WTC11 (cell line): ENCODE measurements around the gene SLC39A13. TPM values are rescaled to one million over a fixed set of nuclear protein-coding genes. Genes with fewer than 3 reads are reported as not detected.

Experiments used
- ATAC-seq: fragments of 200-7000 bp; cut with Tn5 transposase; 2 replicates; pipeline ENCODE4 v1.10.0; 2021; ENCODE audit warnings: mild to moderate bottlenecking, moderate library complexity
- CTCF ChIA-PET: fragments of 300-600 bp; sonication (Branson Sonifier 250); formaldehyde crosslinking; loops from one replicate; lab custom pipeline; 2021; ENCODE audit warnings: antibody characterized with exemption; lab: Charles Lee
- POLR2A ChIA-PET: fragments of 350-600 bp; sonication (Branson Sonifier 250); formaldehyde crosslinking; loops from one replicate; lab custom pipeline; 2021; ENCODE audit warnings: antibody characterized with exemption; lab: Charles Lee
- DNase-seq: peaks from one replicate; pipeline ENCODE4 v3.0.0; 2021; ENCODE audit warnings: low spot score
- H3K27ac Mint-ChIP-seq: 2 replicates; pipeline ENCODE4 v1.8.0; 2021; ENCODE audit warnings: mixed read lengths
- H3K27me3 Mint-ChIP-seq: 2 replicates; pipeline ENCODE4 v1.8.0; 2021; ENCODE audit warnings: low read depth, mild to moderate bottlenecking, moderate library complexity, mixed read lengths
- H3K36me3 Mint-ChIP-seq: 2 replicates; pipeline ENCODE4 v1.8.0; 2021; ENCODE audit warnings: mixed read lengths
- H3K4me1 Mint-ChIP-seq: 2 replicates; pipeline ENCODE4 v1.8.0; 2022; ENCODE audit warnings: mixed read lengths
- H3K4me3 Mint-ChIP-seq: 2 replicates; pipeline ENCODE4 v1.8.0; 2021; ENCODE audit warnings: mild to moderate bottlenecking, moderate library complexity, mixed read lengths
- H3K9me3 Mint-ChIP-seq: 2 replicates; pipeline ENCODE4 v1.8.0; 2021; ENCODE audit warnings: mixed read lengths
- CBFB ChIP-seq: sonication (generic); formaldehyde crosslinking; IDR thresholded peaks from 2 replicates; pipeline ENCODE4 v1.8.1; 2022; ENCODE audit warnings: mild to moderate bottlenecking, low read depth, missing genetic modification reagents
- FOXK1 ChIP-seq: sonication (generic); formaldehyde crosslinking; IDR thresholded peaks from 2 replicates; pipeline ENCODE4 v1.8.0; 2022; ENCODE audit warnings: mild to moderate bottlenecking, moderate library complexity, missing genetic modification reagents
- FOXP1 ChIP-seq: sonication (generic); formaldehyde crosslinking; IDR thresholded peaks from 2 replicates; pipeline ENCODE4 v1.8.0; 2022; ENCODE audit warnings: missing genetic modification reagents, mild to moderate bottlenecking, moderate library complexity, borderline replicate concordance
- GABPB1 ChIP-seq: sonication (generic); formaldehyde crosslinking; IDR thresholded peaks from 2 replicates; pipeline ENCODE4 v1.8.1; 2023; ENCODE audit warnings: mild to moderate bottlenecking, missing genetic modification reagents
- MXD4 ChIP-seq: fragments of 250-450 bp; sonication (Bioruptor Pico); IDR thresholded peaks from 2 replicates; pipeline ENCODE4 v1.8.0; 2021; ENCODE audit warnings: mild to moderate bottlenecking, moderate library complexity, borderline replicate concordance
- ZNF317 ChIP-seq: sonication (generic); formaldehyde crosslinking; IDR thresholded peaks from 2 replicates; pipeline ENCODE4 v1.8.1; 2023; ENCODE audit warnings: low read depth, mild to moderate bottlenecking, moderate library complexity, missing genetic modification reagents, borderline replicate concordance
- ZNF396 ChIP-seq: fragments of 250-450 bp; sonication (Bioruptor Pico); IDR thresholded peaks from 2 replicates; pipeline ENCODE4 v1.8.0; 2021; ENCODE audit warnings: mild to moderate bottlenecking, moderate library complexity, borderline replicate concordance
- total RNA-seq: library from RNA; stranded (reverse); gene quantifications from 3 replicates; pipeline ENCODE4 v1.2.3, GENCODE V29; 2021
- TF ChIP-seq, protein P1 (sequence below): sonication (generic); formaldehyde crosslinking; IDR thresholded peaks from 2 replicates; pipeline ENCODE4 v1.8.0; 2022; ENCODE audit warnings: missing genetic modification reagents
- TF ChIP-seq, protein P2 (sequence below): fragments of 250-450 bp; sonication (Bioruptor Pico); IDR thresholded peaks from 2 replicates; pipeline ENCODE4 v1.9.0; 2021; ENCODE audit warnings: mild to moderate bottlenecking
- TF ChIP-seq, protein P3 (sequence below): sonication (generic); formaldehyde crosslinking; IDR thresholded peaks from 2 replicates; pipeline ENCODE4 v1.8.1; 2022; ENCODE audit warnings: missing genetic modification reagents, borderline replicate concordance
- TF ChIP-seq, protein P4 (sequence below): sonication (generic); formaldehyde crosslinking; IDR thresholded peaks from 2 replicates; pipeline ENCODE4 v1.8.1; 2023; ENCODE audit warnings: mild to moderate bottlenecking, missing genetic modification reagents
- TF ChIP-seq, protein P5 (sequence below): sonication (generic); formaldehyde crosslinking; IDR thresholded peaks from 2 replicates; pipeline ENCODE4 v1.8.0; 2023; ENCODE audit warnings: missing genetic modification reagents
- TF ChIP-seq, protein P6 (sequence below): sonication (generic); formaldehyde crosslinking; IDR thresholded peaks from 2 replicates; pipeline ENCODE4 v1.8.0; 2022; ENCODE audit warnings: mild to moderate bottlenecking, missing genetic modification reagents
- TF ChIP-seq, protein P7 (sequence below): sonication (generic); formaldehyde crosslinking; IDR thresholded peaks from 2 replicates; pipeline ENCODE4 v1.8.1; 2022; ENCODE audit warnings: low read depth, mild to moderate bottlenecking, moderate library complexity, missing genetic modification reagents, borderline replicate concordance

Gene SLC39A13
- total RNA-seq, 1 experiment from 2014 or later: 38.2 TPM

DNA sequence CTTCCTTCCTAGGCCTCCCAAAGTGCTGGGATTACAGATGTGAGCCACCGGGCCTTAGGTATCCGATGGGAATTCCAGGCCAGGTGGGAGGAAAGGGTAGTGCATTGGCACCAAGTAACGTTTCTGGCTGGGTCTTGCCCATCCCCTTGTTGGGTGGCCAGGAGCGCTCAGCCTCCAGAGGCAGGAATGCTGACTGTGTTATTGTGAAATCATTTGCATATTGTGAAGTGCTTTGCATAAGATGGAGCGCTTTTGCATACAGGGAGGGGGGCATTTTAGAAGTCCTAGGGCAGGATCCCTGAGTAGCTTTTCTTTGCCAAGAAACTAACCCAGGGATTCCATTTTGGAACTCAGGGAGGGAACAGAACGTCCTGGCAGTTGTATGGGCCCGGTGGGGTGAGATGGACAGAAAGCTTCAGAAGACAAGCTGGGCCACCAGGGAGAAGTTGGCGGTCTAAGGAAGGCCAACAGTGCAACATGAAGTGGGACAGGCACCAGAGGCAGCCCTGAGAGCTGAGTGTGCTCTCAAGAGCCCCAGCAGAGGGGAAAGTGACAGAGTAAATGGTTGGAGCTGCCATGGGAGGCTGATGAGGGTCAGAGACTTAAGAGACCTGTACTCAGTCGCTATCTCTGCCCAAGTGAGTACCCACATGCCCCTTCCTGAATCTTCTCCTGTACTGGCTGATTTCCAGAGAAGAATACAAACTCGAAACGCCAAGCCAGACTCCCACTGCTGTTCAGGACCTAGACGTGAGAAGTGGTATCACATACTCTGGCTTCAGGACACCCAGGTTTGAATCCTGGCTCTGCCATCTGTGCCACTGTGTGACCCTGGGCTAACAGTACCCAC lies 1.3 kb upstream of the SLC39A13 start:
- Mint-ChIP-seq H3K36me3 (no peaks in the 10 kb centered on the region), H3K4me1 (peaks cover 15% of the 10 kb centered on the region)
- TF ChIP-seq, protein P1, sequence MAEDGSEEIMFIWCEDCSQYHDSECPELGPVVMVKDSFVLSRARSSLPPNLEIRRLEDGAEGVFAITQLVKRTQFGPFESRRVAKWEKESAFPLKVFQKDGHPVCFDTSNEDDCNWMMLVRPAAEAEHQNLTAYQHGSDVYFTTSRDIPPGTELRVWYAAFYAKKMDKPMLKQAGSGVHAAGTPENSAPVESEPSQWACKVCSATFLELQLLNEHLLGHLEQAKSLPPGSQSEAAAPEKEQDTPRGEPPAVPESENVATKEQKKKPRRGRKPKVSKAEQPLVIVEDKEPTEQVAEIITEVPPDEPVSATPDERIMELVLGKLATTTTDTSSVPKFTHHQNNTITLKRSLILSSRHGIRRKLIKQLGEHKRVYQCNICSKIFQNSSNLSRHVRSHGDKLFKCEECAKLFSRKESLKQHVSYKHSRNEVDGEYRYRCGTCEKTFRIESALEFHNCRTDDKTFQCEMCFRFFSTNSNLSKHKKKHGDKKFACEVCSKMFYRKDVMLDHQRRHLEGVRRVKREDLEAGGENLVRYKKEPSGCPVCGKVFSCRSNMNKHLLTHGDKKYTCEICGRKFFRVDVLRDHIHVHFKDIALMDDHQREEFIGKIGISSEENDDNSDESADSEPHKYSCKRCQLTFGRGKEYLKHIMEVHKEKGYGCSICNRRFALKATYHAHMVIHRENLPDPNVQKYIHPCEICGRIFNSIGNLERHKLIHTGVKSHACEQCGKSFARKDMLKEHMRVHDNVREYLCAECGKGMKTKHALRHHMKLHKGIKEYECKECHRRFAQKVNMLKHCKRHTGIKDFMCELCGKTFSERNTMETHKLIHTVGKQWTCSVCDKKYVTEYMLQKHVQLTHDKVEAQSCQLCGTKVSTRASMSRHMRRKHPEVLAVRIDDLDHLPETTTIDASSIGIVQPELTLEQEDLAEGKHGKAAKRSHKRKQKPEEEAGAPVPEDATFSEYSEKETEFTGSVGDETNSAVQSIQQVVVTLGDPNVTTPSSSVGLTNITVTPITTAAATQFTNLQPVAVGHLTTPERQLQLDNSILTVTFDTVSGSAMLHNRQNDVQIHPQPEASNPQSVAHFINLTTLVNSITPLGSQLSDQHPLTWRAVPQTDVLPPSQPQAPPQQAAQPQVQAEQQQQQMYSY: no peak
- TF ChIP-seq, protein P2, sequence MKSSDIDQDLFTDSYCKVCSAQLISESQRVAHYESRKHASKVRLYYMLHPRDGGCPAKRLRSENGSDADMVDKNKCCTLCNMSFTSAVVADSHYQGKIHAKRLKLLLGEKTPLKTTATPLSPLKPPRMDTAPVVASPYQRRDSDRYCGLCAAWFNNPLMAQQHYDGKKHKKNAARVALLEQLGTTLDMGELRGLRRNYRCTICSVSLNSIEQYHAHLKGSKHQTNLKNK (CRISPR knock-in tag): no peak
- TF ChIP-seq, protein P3, sequence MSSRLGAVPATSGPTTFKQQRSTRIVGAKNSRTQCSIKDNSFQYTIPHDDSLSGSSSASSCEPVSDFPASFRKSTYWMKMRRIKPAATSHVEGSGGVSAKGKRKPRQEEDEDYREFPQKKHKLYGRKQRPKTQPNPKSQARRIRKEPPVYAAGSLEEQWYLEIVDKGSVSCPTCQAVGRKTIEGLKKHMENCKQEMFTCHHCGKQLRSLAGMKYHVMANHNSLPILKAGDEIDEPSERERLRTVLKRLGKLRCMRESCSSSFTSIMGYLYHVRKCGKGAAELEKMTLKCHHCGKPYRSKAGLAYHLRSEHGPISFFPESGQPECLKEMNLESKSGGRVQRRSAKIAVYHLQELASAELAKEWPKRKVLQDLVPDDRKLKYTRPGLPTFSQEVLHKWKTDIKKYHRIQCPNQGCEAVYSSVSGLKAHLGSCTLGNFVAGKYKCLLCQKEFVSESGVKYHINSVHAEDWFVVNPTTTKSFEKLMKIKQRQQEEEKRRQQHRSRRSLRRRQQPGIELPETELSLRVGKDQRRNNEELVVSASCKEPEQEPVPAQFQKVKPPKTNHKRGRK (CRISPR knock-in tag): no peak
- TF ChIP-seq ZNF317 (CRISPR knock-in tag): no peak
- TF ChIP-seq, all 79 proteins: peak for 0
- peak overlapping the region; percentile 95 for H3K4me3 Mint-ChIP-seq
- peak; percentile 42 for DNase-seq
- ATAC-seq: peak; percentile 7
- ChIA-PET CTCF (interaction anchor here (0.6 to 3.0 kb wide), 21 partner anchors 8 to 229 kb away, joined by 3 to 33 read pairs (median 5); partner anchors contain the start of genes ACP2 and PSMC3), POLR2A (no interaction called here)
- H3K27me3 Mint-ChIP-seq: no peaks in the 10 kb centered on the region
- H3K9me3 Mint-ChIP-seq: no peaks in the 10 kb centered on the region
- H3K27ac Mint-ChIP-seq: peak overlapping the region; percentile 99

DNA sequence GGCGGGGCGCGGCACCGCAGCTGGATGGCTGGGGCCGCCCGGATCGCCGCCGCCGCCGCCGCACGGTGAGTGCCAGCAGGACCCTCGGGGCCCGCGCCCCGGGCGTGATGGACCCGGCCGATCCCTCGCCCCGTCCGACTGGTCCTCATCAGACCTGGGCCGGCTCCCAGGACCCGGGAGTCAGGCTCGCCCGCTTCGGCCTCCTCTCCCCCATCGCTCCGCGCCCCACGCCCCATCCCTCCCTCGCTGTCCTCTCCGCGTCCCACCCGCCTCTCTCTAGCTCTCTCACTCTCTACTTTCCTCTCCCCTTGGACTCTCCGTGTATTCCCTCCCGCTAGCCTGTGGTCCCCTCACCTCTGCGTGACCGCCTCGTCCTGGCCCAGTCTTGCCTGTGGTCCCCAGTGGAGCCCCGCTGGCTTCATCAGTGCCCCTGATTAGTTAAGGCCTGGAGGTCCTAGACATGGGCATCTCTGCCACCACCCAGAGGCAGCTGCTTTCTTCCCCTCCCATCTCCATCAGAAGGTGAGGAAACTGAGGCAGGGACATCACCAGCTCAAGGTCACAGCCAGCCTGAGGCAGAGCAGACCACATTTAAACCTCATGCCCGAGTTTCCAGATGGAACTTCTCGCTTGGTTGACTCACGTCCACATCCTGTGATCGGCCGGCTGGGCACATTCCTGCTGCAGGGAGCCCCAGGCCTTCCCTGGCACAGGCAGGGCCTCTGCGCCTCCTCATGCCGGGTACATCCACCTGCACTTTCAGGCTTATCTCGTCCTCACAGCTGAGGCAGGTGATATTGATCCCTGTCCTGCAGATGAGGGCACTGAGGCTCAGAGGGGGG lies 429 bp downstream of the SLC39A13 start:
- Mint-ChIP-seq H3K4me3 (peak overlapping the region; percentile 92), H3K27me3 (no peaks in the 10 kb centered on the region), H3K36me3 (peaks cover 4% of the 10 kb centered on the region; the same call in 1 of the 2 replicates), H3K27ac (peak overlapping the region; percentile 61; the same call in 1 of the 2 replicates), H3K9me3 (no peaks in the 10 kb centered on the region), H3K4me1 (peaks cover 15% of the 10 kb centered on the region)
- DNase-seq: peak; percentile 49
- POLR2A ChIA-PET: interaction anchor here (0.6 kb wide), 1 partner anchor 179 kb away, joined by 5 read pairs; no protein-coding TSS in a partner anchor
- peak; percentile 7 for ATAC-seq
- CTCF ChIA-PET: interaction anchor here (1.0 to 3.0 kb wide), 2 partner anchors 34 to 46 kb away, joined by 4 to 33 read pairs; no protein-coding TSS in a partner anchor
- TF ChIP-seq, protein P4, sequence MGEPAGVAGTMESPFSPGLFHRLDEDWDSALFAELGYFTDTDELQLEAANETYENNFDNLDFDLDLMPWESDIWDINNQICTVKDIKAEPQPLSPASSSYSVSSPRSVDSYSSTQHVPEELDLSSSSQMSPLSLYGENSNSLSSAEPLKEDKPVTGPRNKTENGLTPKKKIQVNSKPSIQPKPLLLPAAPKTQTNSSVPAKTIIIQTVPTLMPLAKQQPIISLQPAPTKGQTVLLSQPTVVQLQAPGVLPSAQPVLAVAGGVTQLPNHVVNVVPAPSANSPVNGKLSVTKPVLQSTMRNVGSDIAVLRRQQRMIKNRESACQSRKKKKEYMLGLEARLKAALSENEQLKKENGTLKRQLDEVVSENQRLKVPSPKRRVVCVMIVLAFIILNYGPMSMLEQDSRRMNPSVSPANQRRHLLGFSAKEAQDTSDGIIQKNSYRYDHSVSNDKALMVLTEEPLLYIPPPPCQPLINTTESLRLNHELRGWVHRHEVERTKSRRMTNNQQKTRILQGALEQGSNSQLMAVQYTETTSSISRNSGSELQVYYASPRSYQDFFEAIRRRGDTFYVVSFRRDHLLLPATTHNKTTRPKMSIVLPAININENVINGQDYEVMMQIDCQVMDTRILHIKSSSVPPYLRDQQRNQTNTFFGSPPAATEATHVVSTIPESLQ (CRISPR knock-in tag): no peak

DNA sequence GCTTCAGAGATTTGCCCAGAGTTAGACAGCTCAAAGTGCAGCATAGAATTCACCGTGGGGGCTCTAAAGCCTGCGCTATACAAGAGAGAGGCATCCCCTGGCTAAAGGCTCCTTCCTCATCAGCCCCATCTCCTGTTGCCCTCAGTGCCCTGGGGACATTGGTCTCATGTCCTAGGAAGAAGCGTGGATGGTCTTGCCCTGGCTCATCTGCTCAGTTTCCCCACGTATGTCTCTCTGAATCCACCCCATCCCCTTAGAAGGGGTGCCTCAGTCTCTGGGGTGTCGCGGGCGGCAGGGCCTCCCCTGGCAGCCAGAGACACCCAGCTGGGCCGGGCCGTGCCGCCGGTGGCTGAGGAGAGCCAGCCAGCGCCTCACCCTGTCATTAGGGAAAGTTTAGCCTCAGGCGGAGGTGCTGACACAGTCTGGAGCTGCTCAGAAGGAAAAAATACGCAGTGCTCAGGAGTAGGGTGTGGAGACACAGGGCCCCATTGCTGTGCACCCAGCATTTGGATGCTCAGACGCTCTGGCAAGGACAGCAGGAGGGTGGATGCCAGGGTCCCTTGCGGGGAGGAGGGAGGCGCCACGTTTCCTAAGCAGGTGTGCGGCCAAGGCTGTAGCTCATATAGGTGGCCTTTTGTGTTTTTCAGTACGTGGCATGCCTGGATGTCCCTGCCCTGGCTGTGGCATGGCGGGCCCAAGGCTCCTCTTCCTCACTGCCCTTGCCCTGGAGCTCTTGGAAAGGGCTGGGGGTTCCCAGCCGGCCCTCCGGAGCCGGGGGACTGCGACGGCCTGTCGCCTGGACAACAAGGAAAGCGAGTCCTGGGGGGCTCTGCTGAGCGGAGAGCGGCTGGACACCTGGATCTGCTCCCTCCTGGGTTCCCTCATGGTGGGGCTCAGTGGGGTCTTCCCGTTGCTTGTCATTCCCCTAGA lies 1.3 kb downstream of the SLC39A13 start:
- DNase-seq (no peak), ATAC-seq (no peak)
- POLR2A ChIA-PET: no interaction called here
- Mint-ChIP-seq H3K4me1 (peaks cover 15% of the 10 kb centered on the region), H3K27ac (no peak overlapping the region), H3K9me3 (no peaks in the 10 kb centered on the region), H3K27me3 (no peaks in the 10 kb centered on the region), H3K36me3 (peaks cover 9% of the 10 kb centered on the region; the same call in 1 of the 2 replicates), H3K4me3 (peak overlapping the region; percentile 92)
- CTCF ChIA-PET: interaction anchor here (1.0 to 3.0 kb wide), 3 partner anchors 35 to 45 kb away, joined by 4 to 33 read pairs (median 26); no protein-coding TSS in a partner anchor
- TF ChIP-seq, protein P5, sequence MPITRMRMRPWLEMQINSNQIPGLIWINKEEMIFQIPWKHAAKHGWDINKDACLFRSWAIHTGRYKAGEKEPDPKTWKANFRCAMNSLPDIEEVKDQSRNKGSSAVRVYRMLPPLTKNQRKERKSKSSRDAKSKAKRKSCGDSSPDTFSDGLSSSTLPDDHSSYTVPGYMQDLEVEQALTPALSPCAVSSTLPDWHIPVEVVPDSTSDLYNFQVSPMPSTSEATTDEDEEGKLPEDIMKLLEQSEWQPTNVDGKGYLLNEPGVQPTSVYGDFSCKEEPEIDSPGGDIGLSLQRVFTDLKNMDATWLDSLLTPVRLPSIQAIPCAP (CRISPR knock-in tag): no peak
- TF ChIP-seq, protein P6, sequence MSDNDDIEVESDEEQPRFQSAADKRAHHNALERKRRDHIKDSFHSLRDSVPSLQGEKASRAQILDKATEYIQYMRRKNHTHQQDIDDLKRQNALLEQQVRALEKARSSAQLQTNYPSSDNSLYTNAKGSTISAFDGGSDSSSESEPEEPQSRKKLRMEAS (CRISPR knock-in tag): no peak
- TF ChIP-seq FOXK1 (CRISPR knock-in tag): no peak
- TF ChIP-seq ZNF396 (CRISPR knock-in tag): no peak
- TF ChIP-seq FOXP1 (CRISPR knock-in tag): no peak
- TF ChIP-seq, protein P7, sequence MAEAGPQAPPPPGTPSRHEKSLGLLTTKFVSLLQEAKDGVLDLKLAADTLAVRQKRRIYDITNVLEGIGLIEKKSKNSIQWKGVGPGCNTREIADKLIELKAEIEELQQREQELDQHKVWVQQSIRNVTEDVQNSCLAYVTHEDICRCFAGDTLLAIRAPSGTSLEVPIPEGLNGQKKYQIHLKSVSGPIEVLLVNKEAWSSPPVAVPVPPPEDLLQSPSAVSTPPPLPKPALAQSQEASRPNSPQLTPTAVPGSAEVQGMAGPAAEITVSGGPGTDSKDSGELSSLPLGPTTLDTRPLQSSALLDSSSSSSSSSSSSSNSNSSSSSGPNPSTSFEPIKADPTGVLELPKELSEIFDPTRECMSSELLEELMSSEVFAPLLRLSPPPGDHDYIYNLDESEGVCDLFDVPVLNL (CRISPR knock-in tag): no peak
- TF ChIP-seq CBFB (CRISPR knock-in tag): no peak
- no peak for TF ChIP-seq MXD4 (CRISPR knock-in tag)
- no peak for TF ChIP-seq GABPB1 (CRISPR knock-in tag)
